Astrocyte of the hippocampus (primary cell): ENCODE measurements around the gene HACE1.
"Not testable (repeated sequence)": the region's sequence is repeated elsewhere in the genome, so short reads cannot be mapped to it uniquely, and the experiment has no call there.

Experiments used
- DNase-seq: peaks from one replicate; pipeline ENCODE4 v3.0.0; 2011; ENCODE audit warnings: low read depth, low spot score

HACE1 gene

GRCh38 chr6:104737567-104737966 lies 122.2 kb downstream of the HACE1 start:
- not testable (repeated sequence) for DNase-seq

DNA sequence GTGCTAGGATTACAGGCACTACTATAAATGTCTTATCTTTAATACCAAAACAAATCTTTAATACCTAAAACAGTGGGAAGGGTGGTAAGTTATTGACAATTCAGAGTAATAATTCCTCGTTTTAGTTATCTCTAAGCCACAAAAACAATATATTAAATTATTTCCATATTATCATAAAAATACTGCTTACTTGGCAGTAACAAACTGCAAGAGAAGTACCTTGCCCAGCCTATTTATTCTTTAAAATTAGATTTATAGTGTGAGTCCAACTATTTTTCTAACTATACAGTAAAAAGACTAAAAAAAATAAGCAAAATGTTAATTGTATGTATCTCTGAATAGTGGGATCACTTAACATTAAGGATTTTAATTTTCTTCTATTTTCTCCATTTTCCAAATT lies 123.2 kb downstream of the HACE1 start:
- no peak for DNase-seq

GRCh38 chr6:104730450-104730849 lies 129.3 kb downstream of the HACE1 start:
- no peak for DNase-seq

GRCh38 chr6:104729433-104729832 lies 130.3 kb downstream of the HACE1 start:
- DNase-seq: no peak

- DNase-seq: no peak
Measured at GRCh38 chr6:104728448-104728847, 131.3 kb downstream of the HACE1 start.

- DNase-seq: no peak
Measured at GRCh38 chr6:104718672-104719071, 141.0 kb downstream of the HACE1 start.

DNA sequence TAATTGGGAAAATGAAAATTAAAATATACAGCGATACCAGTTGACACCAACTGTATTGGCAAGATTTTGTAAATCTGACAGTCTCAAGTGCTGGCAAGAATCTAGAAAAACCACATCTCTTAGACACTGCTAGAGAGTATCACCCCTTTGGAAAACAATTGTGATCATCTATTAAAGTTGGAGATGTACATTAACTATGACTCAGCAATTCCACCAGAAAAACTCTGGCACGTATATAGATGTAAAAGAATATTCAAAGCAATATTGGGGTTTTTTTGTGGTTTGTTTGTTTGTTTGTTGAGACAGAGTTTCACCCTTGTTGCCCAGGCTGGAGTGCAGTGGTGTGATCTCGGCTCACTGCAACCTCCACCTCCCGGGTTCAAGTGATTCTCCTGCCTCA lies 142.9 kb downstream of the HACE1 start:
- no peak for DNase-seq

GRCh38 chr6:104714796-104715195 lies 144.9 kb downstream of the HACE1 start:
- DNase-seq: no peak

GRCh38 chr6:104713982-104714381 lies 145.7 kb downstream of the HACE1 start:
- DNase-seq: no peak

- DNase-seq: peak; percentile 15
Measured at GRCh38 chr6:104711371-104711770, 148.3 kb downstream of the HACE1 start.

GRCh38 chr6:104710543-104711335 lies 149.0 kb downstream of the HACE1 start:
- DNase-seq: no peak

DNA sequence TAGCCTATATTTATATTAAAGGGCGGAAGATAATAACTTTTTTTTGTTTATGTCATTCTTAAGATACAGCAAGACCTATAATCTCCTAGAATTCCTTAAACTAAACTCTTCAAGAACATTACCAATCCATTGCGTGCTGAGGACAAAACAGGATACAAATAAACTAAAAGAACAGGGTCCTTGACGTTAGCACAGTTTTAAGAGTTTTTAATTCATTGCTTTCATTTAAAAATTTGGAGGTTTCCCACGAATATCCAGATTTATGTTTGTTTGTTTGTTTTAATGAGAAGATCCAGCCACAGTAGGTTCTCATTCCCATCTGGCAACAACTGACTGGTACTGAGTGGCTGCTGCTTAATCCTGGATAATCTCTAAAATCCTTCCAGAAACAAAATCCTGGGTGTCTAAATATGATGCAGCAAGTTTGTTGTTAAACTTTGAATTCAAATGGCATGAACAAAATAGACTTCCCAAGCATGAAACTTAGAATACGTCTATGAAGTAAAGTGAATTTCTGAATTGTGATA lies 153.7 kb downstream of the HACE1 start:
- DNase-seq: no peak

DNA sequence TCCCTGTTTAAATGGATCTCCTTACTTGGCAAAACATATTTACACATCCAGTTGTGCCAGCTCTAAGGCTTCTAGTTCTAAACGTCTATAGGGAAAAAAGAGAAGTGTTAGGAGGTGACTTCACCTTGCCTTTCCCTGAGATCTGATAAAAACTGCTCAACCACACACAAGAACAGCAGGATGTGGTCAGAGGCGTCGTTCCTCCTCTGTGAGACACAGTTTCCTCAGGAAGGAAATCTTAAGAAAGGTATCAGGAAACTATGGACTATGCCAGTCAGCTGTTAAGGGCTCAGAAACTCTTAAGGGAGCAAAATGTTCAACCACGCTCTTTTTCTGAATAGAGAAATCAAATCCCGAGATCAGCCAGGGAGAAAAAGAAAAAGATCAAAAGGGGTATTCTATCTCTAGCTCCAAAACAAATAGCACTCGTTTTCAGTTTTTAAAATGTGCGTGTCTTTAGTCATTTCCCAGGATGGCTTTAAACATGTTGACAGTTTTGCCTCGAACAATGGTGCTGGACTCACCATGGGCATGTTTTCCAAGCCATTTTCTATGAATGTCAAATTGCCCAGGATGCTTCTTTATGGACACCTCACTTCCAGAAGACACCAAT lies 154.5 kb downstream of the HACE1 start:
- peak; percentile 60 for DNase-seq

GRCh38 chr6:104704191-104704590 lies 155.5 kb downstream of the HACE1 start:
- DNase-seq: no peak

- DNase-seq: no peak
Measured at GRCh38 chr6:104702126-104702841, 157.4 kb downstream of the HACE1 start.

DNA sequence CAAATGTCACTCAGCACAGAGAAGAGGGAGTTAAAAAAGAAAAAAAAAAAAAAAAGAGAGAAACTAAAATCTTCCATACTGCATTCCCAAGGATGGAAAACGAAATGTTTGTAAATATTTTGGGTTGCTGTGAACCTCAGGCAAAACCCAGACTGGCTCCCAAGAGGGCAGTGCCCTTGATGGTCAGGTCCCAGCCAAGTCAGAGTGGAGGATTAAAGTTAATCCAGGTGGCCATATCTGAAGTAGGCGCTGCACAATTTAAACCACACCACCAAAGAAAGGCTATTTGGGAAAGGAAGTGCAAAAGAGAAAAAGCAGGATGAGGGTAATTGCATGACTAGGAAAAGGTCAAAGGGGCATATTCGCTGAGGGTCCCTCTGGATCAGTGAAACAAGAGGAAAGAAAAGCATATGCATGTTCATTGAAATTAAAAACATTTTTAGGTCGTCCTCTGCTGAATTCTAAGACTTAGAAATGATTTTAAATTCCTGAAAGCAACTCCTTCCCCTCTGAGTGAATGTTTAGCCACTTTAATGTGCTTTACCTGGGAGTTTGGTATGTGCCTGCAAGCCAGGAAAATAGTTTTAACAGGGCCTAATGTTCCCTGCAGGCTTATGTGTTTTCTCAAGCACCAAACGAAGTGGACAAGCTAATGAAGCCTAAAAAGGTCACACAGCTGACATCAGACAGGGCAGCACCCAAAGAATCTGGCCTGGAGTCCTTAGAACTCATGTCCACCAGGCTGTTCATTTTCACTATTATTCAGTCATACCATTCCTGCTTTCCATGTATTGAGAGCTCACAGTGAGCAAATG lies 159.1 kb downstream of the HACE1 start:
- DNase-seq: no peak

- no peak for DNase-seq
Measured at GRCh38 chr6:104699593-104700329, 160.0 kb downstream of the HACE1 start.

DNA sequence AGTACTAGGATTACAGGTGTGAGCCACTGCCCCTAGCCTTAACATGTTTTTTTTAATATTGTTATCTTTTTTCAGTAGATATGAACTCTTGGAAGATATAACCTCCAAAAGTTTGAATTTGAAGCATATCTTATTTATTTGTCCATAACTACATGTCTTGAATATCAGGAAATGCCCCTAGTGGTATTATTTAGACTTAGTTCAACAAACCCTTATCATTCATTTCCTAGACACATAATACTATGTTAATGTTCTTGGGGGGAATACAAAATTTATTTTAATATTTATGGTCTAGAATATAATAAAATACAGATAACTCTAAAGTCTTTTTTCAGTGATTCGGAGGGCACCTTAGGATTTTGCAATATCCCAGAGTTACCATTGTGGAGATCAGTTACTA lies 160.7 kb downstream of the HACE1 start:
- DNase-seq: no peak

DNA sequence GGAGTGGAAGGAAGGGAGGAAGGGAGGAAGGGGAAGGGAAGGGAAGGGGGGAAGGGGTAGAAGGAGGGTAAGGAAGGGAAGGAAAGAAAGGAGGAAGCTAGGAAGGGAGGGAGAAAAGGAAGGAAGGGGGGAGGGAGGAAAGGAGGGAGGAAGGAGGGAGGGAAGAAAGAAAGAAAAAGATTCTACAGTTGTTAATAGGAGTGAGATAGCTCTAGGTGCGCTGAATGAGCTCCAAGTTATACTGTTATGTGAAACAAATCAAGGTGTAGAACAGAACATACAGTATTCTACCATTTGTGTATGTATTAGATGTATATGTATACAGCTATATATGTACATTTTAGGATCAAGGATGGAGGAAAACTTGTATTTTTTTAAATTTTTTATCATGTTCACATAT lies 167.7 kb downstream of the HACE1 start:
- DNase-seq: no peak

DNA sequence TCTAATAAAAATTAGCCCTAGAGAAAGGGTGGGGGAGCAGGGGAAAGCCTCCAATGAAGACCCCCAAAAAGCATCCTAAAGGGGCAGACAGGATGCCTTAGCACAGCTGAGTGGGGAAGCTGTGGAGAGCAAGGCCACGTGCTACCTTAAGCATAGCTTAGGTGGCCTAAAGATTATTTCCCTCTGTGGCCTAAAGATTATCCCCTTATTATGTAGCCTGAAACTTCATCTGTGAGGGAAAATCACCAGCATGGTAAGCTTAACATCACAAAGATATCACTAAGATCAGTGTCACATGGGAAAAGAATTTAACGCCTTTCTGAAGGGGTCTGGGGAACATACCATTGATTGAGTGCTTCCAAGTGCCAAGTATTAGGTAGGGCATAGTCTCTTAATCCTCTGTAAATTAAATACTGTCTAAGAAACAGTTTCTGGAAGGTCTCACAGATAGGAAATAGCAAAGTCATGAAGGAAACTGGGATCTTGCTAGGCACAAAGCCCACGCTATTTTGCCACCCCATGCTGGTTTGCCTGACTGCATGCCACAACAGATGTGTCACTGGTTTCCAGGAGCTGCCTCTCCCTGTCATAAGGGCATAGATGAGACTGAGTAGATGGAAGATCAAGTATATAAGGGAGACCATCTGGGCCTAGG lies 170.0 kb downstream of the HACE1 start:
- peak; percentile 8 for DNase-seq
